Measurements from ENCODE around the gene C1QBP. TPM values are rescaled to one million over a fixed set of nuclear protein-coding genes. Genes with fewer than 3 reads are reported as not detected.

Gene C1QBP
- total RNA-seq, 1 experiment from 2014 or later, result 308 TPM

- Histone ChIP-seq H3K27me3 (ENCODE audit: low read length) (no peaks in the 10 kb centered on the region), H3K4me1 (ENCODE audit: insufficient read depth, low read length) (peaks cover 2% of the 10 kb centered on the region; the same call in 1 of the 2 replicates), H3K9me2 (replicated peaks; ENCODE audit: low read length) (no peaks in the 10 kb centered on the region), H3K79me2 (ENCODE audit: low read length) (peaks cover 15% of the 10 kb centered on the region), H3K4me2 (ENCODE audit: low read length) (no peak overlapping the region), H4K20me1 (ENCODE audit: low read length) (peaks cover 3% of the 10 kb centered on the region; the same call in 1 of the 2 replicates), H3K9me3 (ENCODE audit: low read length) (no peaks in the 10 kb centered on the region), H2AFZ (ENCODE audit: low read length) (no peak overlapping the region), H3F3A (ENCODE audit: low read length, unreplicated experiment) (no peaks in the 10 kb centered on the region), H3K9ac (ENCODE audit: low read length) (no peak overlapping the region), H3K36me3 (ENCODE audit: low read depth, low read length) (peaks cover 65% of the 10 kb centered on the region), H3K4me3 (ENCODE audit: low read length) (no peak overlapping the region), H3K27ac (ENCODE audit: low read length) (no peak overlapping the region)
- POLR2A ChIA-PET (ENCODE audit: unreplicated experiment), result no interaction called here
- TF ChIP-seq, protein P1, sequence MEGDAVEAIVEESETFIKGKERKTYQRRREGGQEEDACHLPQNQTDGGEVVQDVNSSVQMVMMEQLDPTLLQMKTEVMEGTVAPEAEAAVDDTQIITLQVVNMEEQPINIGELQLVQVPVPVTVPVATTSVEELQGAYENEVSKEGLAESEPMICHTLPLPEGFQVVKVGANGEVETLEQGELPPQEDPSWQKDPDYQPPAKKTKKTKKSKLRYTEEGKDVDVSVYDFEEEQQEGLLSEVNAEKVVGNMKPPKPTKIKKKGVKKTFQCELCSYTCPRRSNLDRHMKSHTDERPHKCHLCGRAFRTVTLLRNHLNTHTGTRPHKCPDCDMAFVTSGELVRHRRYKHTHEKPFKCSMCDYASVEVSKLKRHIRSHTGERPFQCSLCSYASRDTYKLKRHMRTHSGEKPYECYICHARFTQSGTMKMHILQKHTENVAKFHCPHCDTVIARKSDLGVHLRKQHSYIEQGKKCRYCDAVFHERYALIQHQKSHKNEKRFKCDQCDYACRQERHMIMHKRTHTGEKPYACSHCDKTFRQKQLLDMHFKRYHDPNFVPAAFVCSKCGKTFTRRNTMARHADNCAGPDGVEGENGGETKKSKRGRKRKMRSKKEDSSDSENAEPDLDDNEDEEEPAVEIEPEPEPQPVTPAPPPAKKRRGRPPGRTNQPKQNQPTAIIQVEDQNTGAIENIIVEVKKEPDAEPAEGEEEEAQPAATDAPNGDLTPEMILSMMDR (conservative IDR thresholded peaks at IDR 0.05; ENCODE audit: low read depth, low read length), result no peak
- TF ChIP-seq EZH2 (IDR thresholded peaks at IDR 0.05; ENCODE audit: low read length, unreplicated experiment) (no peak), EZH2phosphoT487 (IDR thresholded peaks at IDR 0.05; ENCODE audit: borderline replicate concordance, low read length) (no peak)
- intact Hi-C loops (cut with micrococcal nuclease), result no loop called here
- CTCF ChIA-PET, result interaction anchor here (0.7 kb wide), 1 partner anchor 32 kb away, joined by 4 read pairs; no protein-coding TSS in a partner anchor
- DNase-seq, result no peak
- no peak for ATAC-seq
- no TSS peak for BruUV-seq (replicated peaks)
Measured at GRCh38 chr17:5408186-5408585, 30.8 kb downstream of the C1QBP start.

- Histone ChIP-seq H3K36me3 (ENCODE audit: low read depth, low read length) (peaks cover 46% of the 10 kb centered on the region), H3K79me2 (ENCODE audit: low read length) (no peaks in the 10 kb centered on the region), H4K20me1 (ENCODE audit: low read length) (no peaks in the 10 kb centered on the region), H3K9me3 (ENCODE audit: low read length) (no peaks in the 10 kb centered on the region), H2AFZ (ENCODE audit: low read length) (no peak overlapping the region), H3K9me2 (replicated peaks; ENCODE audit: low read length) (no peaks in the 10 kb centered on the region), H3K27me3 (ENCODE audit: low read length) (no peaks in the 10 kb centered on the region), H3K9ac (ENCODE audit: low read length) (no peak overlapping the region), H3K4me1 (ENCODE audit: insufficient read depth, low read length) (no peaks in the 10 kb centered on the region), H3K4me2 (ENCODE audit: low read length) (no peak overlapping the region), H3F3A (ENCODE audit: low read length, unreplicated experiment) (no peaks in the 10 kb centered on the region), H3K4me3 (ENCODE audit: low read length) (no peak overlapping the region), H3K27ac (ENCODE audit: low read length) (no peak overlapping the region)
- DNase-seq, result no peak
- no TSS peak for BruUV-seq (replicated peaks)
- TF ChIP-seq, protein P1 (conservative IDR thresholded peaks at IDR 0.05; ENCODE audit: low read depth, low read length), result no peak
- no peak for TF ChIP-seq EZH2phosphoT487 (IDR thresholded peaks at IDR 0.05; ENCODE audit: borderline replicate concordance, low read length)
- no peak for ATAC-seq
- intact Hi-C loops (cut with micrococcal nuclease), result no loop called here
- POLR2A ChIA-PET (ENCODE audit: unreplicated experiment), result no interaction called here
- CTCF ChIA-PET, result no interaction called here
Measured at GRCh38 chr17:5405400-5405799, 33.6 kb downstream of the C1QBP start.

- no peaks in the 10 kb centered on the region for H3K9me3 ChIP-seq (ENCODE audit: low read length)
- TF ChIP-seq EZH2 (IDR thresholded peaks at IDR 0.05; ENCODE audit: low read length, unreplicated experiment) (no peak), EZH2phosphoT487 (IDR thresholded peaks at IDR 0.05; ENCODE audit: borderline replicate concordance, low read length) (no peak)
- TF ChIP-seq, protein P1 (conservative IDR thresholded peaks at IDR 0.05; ENCODE audit: low read depth, low read length), result no peak
- no peak overlapping the region for H2AFZ ChIP-seq (ENCODE audit: low read length)
- H3F3A ChIP-seq (ENCODE audit: low read length, unreplicated experiment), result no peaks in the 10 kb centered on the region
- peak overlapping the region; percentile 16; the same call in 1 of the 2 replicates for H3K27ac ChIP-seq (ENCODE audit: low read length)
- H3K4me3 ChIP-seq (ENCODE audit: low read length), result no peak overlapping the region
- DNase-seq, result peak; percentile 32
- no peak overlapping the region for H3K4me2 ChIP-seq (ENCODE audit: low read length)
- H3K9me2 ChIP-seq (replicated peaks; ENCODE audit: low read length), result no peaks in the 10 kb centered on the region
- no peaks in the 10 kb centered on the region for H3K4me1 ChIP-seq (ENCODE audit: insufficient read depth, low read length)
- no peaks in the 10 kb centered on the region for H3K79me2 ChIP-seq (ENCODE audit: low read length)
- CTCF ChIA-PET, result no interaction called here
- POLR2A ChIA-PET (ENCODE audit: unreplicated experiment), result no interaction called here
- ATAC-seq, result peak; percentile 87
- no TSS peak for BruUV-seq (replicated peaks)
- peaks cover 33% of the 10 kb centered on the region for H3K36me3 ChIP-seq (ENCODE audit: low read depth, low read length)
- no peak overlapping the region for H3K9ac ChIP-seq (ENCODE audit: low read length)
- H3K27me3 ChIP-seq (ENCODE audit: low read length), result no peaks in the 10 kb centered on the region
- intact Hi-C loops (cut with micrococcal nuclease), result no loop called here
- H4K20me1 ChIP-seq (ENCODE audit: low read length), result no peaks in the 10 kb centered on the region
Measured at GRCh38 chr17:5399767-5400166, 39.2 kb downstream of the C1QBP start.
